KOPT-K1 (cell line): ENCODE measurements around the gene EXOSC10.
"Not testable (repeated sequence)": the region's sequence is repeated elsewhere in the genome, so short reads cannot be mapped to it uniquely, and the experiment has no call there.

ENCODE experiments used
- H3K27ac ChIP-seq: fragments of 200-600 bp; sonication (generic); 2 replicates; pipeline ENCODE4 v1.5.1; 2016; ENCODE audit warnings: antibody characterized with exemption, mild to moderate bottlenecking, low read depth, low read length; ENCODE audit not compliant: poor library complexity, severe bottlenecking
- H3K36me3 ChIP-seq: fragments of 200-600 bp; sonication (generic); 2 replicates; pipeline ENCODE4 v1.5.1; 2017; ENCODE audit warnings: antibody characterized with exemption, mild to moderate bottlenecking, low read length, moderate library complexity; ENCODE audit not compliant: insufficient read depth
- H3K9me3 ChIP-seq: fragments of 200-600 bp; sonication (generic); 2 replicates; pipeline ENCODE4 v1.5.1; 2017; ENCODE audit warnings: antibody characterized with exemption, low read length, mild to moderate bottlenecking; ENCODE audit not compliant: insufficient read depth, poor library complexity, severe bottlenecking

EXOSC10 gene

GRCh38 chr1:11073398-11073797 is 26.3 kb downstream of the EXOSC10 start:
- H3K9me3 ChIP-seq, H3K27ac ChIP-seq: not testable (repeated sequence)
- H3K36me3 ChIP-seq, result peaks cover 100% of the 10 kb centered on the region

GRCh38 chr1:11072216-11072917 is 27.3 kb downstream of the EXOSC10 start:
- Histone ChIP-seq H3K27ac (no peak overlapping the region), H3K36me3 (peaks cover 100% of the 10 kb centered on the region)

GRCh38 chr1:11071463-11072215 is 28.0 kb downstream of the EXOSC10 start:
- Histone ChIP-seq H3K9me3 (no peaks in the 10 kb centered on the region), H3K36me3 (peaks cover 98% of the 10 kb centered on the region), H3K27ac (no peak overlapping the region)

More at GRCh38 chr1:11072216-11072917, 27.3 kb downstream of the EXOSC10 start:
- no peaks in the 10 kb centered on the region for H3K9me3 ChIP-seq

- Histone ChIP-seq H3K9me3 (no peaks in the 10 kb centered on the region), H3K36me3 (peaks cover 98% of the 10 kb centered on the region), H3K27ac (no peak overlapping the region)
Observed at GRCh38 chr1:11070876-11071275, 28.8 kb downstream of the EXOSC10 start.

- H3K27ac ChIP-seq, result peak overlapping the region; percentile 68
- H3K9me3 ChIP-seq, result no peaks in the 10 kb centered on the region
- H3K36me3 ChIP-seq, result peaks cover 95% of the 10 kb centered on the region
Observed at GRCh38 chr1:11068600-11069473, 30.8 kb downstream of the EXOSC10 start.

- Histone ChIP-seq H3K9me3 (no peaks in the 10 kb centered on the region), H3K27ac (peak overlapping the region; percentile 68), H3K36me3 (peaks cover 95% of the 10 kb centered on the region)
Observed at GRCh38 chr1:11067716-11068599, 31.7 kb downstream of the EXOSC10 start.

- no peak overlapping the region for H3K27ac ChIP-seq
- H3K9me3 ChIP-seq, result no peaks in the 10 kb centered on the region
- H3K36me3 ChIP-seq, result peaks cover 87% of the 10 kb centered on the region
Observed at GRCh38 chr1:11065796-11066195, 33.9 kb downstream of the EXOSC10 start.

GRCh38 chr1:11064942-11065341 is 34.7 kb downstream of the EXOSC10 start:
- no peak overlapping the region for H3K27ac ChIP-seq
- no peaks in the 10 kb centered on the region for H3K9me3 ChIP-seq
- H3K36me3 ChIP-seq, result peaks cover 79% of the 10 kb centered on the region

GRCh38 chr1:11063937-11064537 is 35.6 kb downstream of the EXOSC10 start:
- H3K36me3 ChIP-seq, result peaks cover 69% of the 10 kb centered on the region
- not testable (repeated sequence) for H3K9me3 ChIP-seq, H3K27ac ChIP-seq

GRCh38 chr1:11062965-11063401 is 36.7 kb downstream of the EXOSC10 start:
- H3K9me3 ChIP-seq, result no peaks in the 10 kb centered on the region
- peaks cover 67% of the 10 kb centered on the region for H3K36me3 ChIP-seq
- H3K27ac ChIP-seq, result no peak overlapping the region

GRCh38 chr1:11061652-11062365 is 37.9 kb downstream of the EXOSC10 start:
- no peak overlapping the region for H3K27ac ChIP-seq
- no peaks in the 10 kb centered on the region for H3K9me3 ChIP-seq
- peaks cover 68% of the 10 kb centered on the region for H3K36me3 ChIP-seq

- Histone ChIP-seq H3K9me3 (no peaks in the 10 kb centered on the region), H3K36me3 (peaks cover 66% of the 10 kb centered on the region), H3K27ac (peak within 1 kb of the TSS; percentile 81)
Observed at GRCh38 chr1:11059968-11060830, 39.5 kb downstream of the EXOSC10 start, which contains the start of gene SRM. SRM (minus strand) TSS chr1:11060018; CDS start chr1:11059943, 75 bp downstream.
